GM21390 (cell line): ENCODE data around the gene GRIK1.

Source experiments
- ATAC-seq: cut with Tn5 transposase; IDR thresholded peaks from one replicate; pipeline ENCODE4 v1.9.1; 2021; ENCODE audit not compliant: unreplicated experiment

GRIK1 gene

DNA sequence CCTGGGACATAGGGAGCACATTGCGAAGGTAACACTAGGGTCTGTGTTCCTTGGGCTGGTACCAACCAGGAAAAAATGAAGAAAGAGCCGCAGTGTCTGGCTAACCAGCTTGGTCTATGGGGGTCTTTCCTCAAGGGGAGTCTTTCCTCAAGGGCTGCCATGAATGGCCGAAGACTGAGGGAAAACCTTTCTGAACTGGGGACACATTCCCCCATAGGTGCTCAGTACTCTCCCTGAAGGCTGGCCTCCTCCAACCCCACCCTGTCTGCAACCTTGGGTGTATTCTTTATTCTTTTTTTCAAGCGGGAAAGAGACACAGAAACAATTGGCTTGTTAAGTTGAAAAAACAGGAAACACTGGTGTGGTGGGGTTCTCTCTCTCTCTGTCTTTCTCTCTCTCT, 440.6 kb downstream of the GRIK1 start:
- no peak for ATAC-seq

DNA sequence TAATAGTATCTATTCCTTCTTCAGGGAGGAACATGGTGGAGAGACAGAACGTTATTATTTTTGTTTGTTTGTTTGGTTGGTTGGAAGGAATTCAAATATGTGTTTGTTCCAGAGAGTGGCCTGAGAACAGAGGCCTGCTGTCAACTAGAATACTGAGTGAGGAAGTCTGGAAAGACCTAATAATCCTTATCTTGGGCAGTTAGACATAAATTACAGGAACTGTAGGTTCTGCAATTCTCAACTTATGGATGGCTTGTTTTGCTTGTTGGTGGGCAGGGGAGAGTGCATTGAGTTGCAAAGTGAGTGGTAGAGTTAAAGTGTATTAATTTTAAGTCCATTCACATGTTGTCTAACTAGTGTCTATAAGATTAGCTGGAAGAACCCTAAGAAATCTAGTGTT, 443.5 kb downstream of the GRIK1 start:
- ATAC-seq, result no peak

DNA sequence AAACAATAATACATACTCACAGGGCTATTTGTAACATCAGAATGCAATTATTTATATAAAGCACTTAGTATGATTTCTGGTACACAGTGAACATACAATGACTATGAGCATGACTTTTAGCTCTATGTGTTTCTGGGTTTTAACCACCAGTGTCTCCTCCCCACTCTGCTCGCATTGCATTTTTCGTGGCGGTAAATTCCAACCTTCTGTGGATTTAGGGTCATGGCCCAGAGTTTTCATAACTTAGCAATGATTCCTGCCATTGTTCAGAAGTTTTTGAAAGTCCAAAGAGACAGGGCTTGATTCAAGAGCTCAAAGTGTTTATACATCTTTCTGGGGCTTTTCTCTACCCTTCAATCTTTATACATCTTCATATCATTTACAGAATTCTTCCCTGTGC, 449.8 kb downstream of the GRIK1 start:
- ATAC-seq, result no peak

DNA sequence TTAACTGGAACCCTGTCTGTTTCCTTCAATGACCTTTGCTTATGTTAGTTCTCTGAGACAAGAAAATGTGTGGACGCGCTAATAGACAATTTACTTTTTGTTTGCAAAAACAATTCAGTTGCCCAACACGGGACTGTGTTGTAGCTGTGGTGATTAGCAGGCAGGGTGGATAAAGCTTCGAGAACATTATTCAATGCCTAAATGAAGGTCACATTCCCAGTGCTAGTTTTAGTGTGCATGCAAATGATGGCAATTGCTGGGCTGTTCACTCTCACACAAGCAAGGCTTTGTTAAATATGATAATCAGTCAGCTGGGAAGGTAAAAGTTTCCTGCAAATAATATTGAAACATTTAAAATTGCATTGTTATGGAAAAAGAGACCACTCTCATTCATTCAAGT, 452.6 kb downstream of the GRIK1 start:
- no peak for ATAC-seq
